ENCODE data around the gene OR6V1.

Gene OR6V1

GRCh38 chr7:143052041-143052440 is at the start of gene OR6V1:
Gene OR6V1 (plus strand): TSS chr7:143052341. CDS start chr7:143052341, 0 bp downstream.
- TF ChIP-seq CTCF (IDR thresholded peaks at IDR 0.05; ENCODE audit: extremely low read depth, missing control alignments): no peak
- DNase-seq (ENCODE audit: low spot score): no peak

- no peak for DNase-seq (ENCODE audit: low spot score)
- TF ChIP-seq CTCF (IDR thresholded peaks at IDR 0.05; ENCODE audit: extremely low read depth, missing control alignments): no peak
These were observed 49.2 kb upstream of the OR6V1 start for GRCh38 chr7:143002898-143003297.

GRCh38 chr7:143003393-143004051 is 48.6 kb upstream of the OR6V1 start:
- DNase-seq (ENCODE audit: low spot score): peak; percentile 65
- peak; percentile 33 for TF ChIP-seq CTCF (IDR thresholded peaks at IDR 0.05; ENCODE audit: extremely low read depth, missing control alignments)

- no peak for TF ChIP-seq CTCF (IDR thresholded peaks at IDR 0.05; ENCODE audit: extremely low read depth, missing control alignments)
- DNase-seq (ENCODE audit: low spot score): no peak
These were observed 46.4 kb upstream of the OR6V1 start for GRCh38 chr7:143005632-143006260.

GRCh38 chr7:143008007-143008901 is 43.9 kb upstream of the OR6V1 start:
- DNase-seq (ENCODE audit: low spot score): peak; percentile 69
- peak; percentile 93 for TF ChIP-seq CTCF (IDR thresholded peaks at IDR 0.05; ENCODE audit: extremely low read depth, missing control alignments)

- DNase-seq (ENCODE audit: low spot score): no peak
- no peak for TF ChIP-seq CTCF (IDR thresholded peaks at IDR 0.05; ENCODE audit: extremely low read depth, missing control alignments)
These were observed 40.1 kb upstream of the OR6V1 start for GRCh38 chr7:143012001-143012400.

GRCh38 chr7:143012409-143012808 is 39.7 kb upstream of the OR6V1 start:
- no peak for DNase-seq (ENCODE audit: low spot score)

More at GRCh38 chr7:143012409-143012808, 39.7 kb upstream of the OR6V1 start:
- TF ChIP-seq CTCF (IDR thresholded peaks at IDR 0.05; ENCODE audit: extremely low read depth, missing control alignments): no peak
